ENCODE measurements around the gene SPG7. TPM values are rescaled to one million over a fixed set of nuclear protein-coding genes. Genes with fewer than 3 reads are reported as not detected.

SPG7 gene
- total and polyA plus RNA-seq, 2 of the 4 experiments (the other 2 are of a cell fraction), result 94.6 to 96.8 TPM

DNA sequence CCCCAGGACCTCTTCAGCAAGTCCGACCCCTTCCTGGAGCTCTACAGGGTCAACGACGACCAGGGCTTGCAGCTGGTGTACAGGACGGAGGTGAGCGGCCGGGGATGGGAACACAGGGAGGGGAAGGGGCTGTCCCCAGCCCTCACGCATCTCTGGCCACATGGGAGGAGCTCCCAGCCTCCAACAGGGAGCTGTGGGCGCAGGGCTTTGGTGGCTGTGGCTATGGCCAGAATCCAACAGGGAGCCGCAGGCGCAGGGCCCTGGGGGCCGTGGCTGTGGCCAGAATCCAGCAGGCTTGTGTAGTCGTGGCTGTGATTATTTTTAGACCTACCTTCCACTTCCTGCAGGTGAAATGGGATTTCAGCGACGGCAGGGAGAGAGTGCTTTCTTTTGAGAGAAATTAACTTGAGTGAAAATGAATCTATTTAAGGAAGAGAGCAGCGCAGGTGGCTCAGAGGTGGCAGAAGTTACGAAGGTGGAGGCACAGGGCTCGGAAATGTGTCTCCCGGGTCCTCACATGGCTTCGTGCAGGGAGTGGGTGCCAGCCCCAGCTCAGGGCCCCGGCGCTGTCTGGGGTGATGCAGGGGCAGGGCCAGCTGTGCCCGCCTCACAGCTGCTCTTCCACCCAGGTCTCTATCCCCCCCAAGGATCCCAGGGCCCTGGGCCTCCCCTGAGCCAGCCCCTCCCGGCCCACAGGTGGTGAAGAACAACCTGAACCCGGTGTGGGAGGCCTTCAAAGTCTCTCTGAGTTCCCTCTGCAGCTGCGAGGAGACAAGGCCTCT is 76.8 kb downstream of the SPG7 start:
- dilution Hi-C loops (cut with HindIII; ENCODE audit: low sequenced_read_pairs, unreplicated experiment) (no loop called here), intact Hi-C loops (cut with micrococcal nuclease) (no loop called here), in situ Hi-C loops (cut with MboI; ENCODE audit: low sequenced_read_pairs) (no loop called here)
- no TSS peak for BruUV-seq (replicated peaks)
- Histone ChIP-seq H3K23ac (ENCODE audit: low read depth, low read length) (no peak overlapping the region), H3K56ac (ENCODE audit: extremely low read depth, insufficient read depth, low read length) (no peak overlapping the region), H3K79me1 (ENCODE audit: low read depth in 1 of 2, low read length in 2 of 2) (peaks cover 0 to 13% of the 10 kb centered on the region in 2 experiments; a peak in 1 of 4 replicates), H3K9ac (ENCODE audit: low read depth, low read length) (no peak overlapping the region), H2BK15ac (ENCODE audit: low read depth, low read length) (no peak overlapping the region), H4K20me1 (ENCODE audit: insufficient read depth, low read length) (peaks cover 3% of the 10 kb centered on the region; the same call in 1 of the 2 replicates), H4K5ac (ENCODE audit: low read depth, low read length) (no peak overlapping the region), H2AK9ac (replicated peaks; ENCODE audit: low read depth, low read length, poor library complexity) (peak overlapping the region; percentile 48), H3K14ac (replicated peaks; ENCODE audit: low read depth, low read length) (no peak overlapping the region), H3K4me1 (ENCODE audit: control insufficient read depth, insufficient read depth, low read length) (peaks cover 17% of the 10 kb centered on the region), H3K4me3 (ENCODE audit: insufficient read depth, low read depth, low read length) (no peak overlapping the region), H3K36me3 (ENCODE audit: control insufficient read depth, insufficient read depth, low read length) (peaks cover 3% of the 10 kb centered on the region; the same call in 1 of the 2 replicates), H2AFZ (replicated peaks; ENCODE audit: low read length, poor library complexity) (no peak overlapping the region), H3K18ac (ENCODE audit: low read depth, low read length) (no peak overlapping the region), H3K4me2 (ENCODE audit: low read depth, low read length) (no peak overlapping the region), H4K8ac (ENCODE audit: low read depth in 2 of 2, low read length in 2 of 2) (no peak overlapping the region), H4K91ac (ENCODE audit: insufficient read depth, low read depth, low read length) (no peak overlapping the region; the same call in 1 of the 2 replicates), H2AK5ac (ENCODE audit: low read depth, low read length) (0 out of 2 replicates have a peak overlapping the region, but pooled peaks have one; percentile 18), H3K27ac (ENCODE audit: insufficient read depth, low read length) (no peak overlapping the region), H3K9me1 (ENCODE audit: insufficient read depth, low read length) (peaks cover 22% of the 10 kb centered on the region), H3K4ac (ENCODE audit: low read depth, low read length) (no peak overlapping the region), H3K27me3 (ENCODE audit: control insufficient read depth, insufficient read depth, low read length) (no peaks in the 10 kb centered on the region), H2BK120ac (ENCODE audit: low read depth, low read length) (no peak overlapping the region), H2BK5ac (ENCODE audit: low read depth, low read length, poor library complexity, severe bottlenecking) (no peak overlapping the region), H3K9me3 (ENCODE audit: control insufficient read depth, insufficient read depth, low read length) (no peaks in the 10 kb centered on the region), H2BK20ac (ENCODE audit: low read depth, low read length) (no peak overlapping the region)
- CTCF ChIA-PET, result interaction anchor here (0.9 kb wide), 1 partner anchor 12 kb away, joined by 4 read pairs; no protein-coding TSS in a partner anchor
- ATAC-seq (ENCODE audit: low read depth) (no peak), DNase-seq (no peak)
- POLR2A ChIA-PET (ENCODE audit: unreplicated experiment), result no interaction called here
- WGBS, 2 experiments (ENCODE audit: extremely low coverage in 2 of 2, insufficient read length in 1 of 2), result 97% methylated on average over 12 of the region's 25 CpGs; no CpG with 5 or more reads in 1 of the 2 experiments
- TF ChIP-seq SMC3 (IDR thresholded peaks at IDR 0.05; ENCODE audit: low read depth, low read length), result no peak
- TF ChIP-seq, protein P1, sequence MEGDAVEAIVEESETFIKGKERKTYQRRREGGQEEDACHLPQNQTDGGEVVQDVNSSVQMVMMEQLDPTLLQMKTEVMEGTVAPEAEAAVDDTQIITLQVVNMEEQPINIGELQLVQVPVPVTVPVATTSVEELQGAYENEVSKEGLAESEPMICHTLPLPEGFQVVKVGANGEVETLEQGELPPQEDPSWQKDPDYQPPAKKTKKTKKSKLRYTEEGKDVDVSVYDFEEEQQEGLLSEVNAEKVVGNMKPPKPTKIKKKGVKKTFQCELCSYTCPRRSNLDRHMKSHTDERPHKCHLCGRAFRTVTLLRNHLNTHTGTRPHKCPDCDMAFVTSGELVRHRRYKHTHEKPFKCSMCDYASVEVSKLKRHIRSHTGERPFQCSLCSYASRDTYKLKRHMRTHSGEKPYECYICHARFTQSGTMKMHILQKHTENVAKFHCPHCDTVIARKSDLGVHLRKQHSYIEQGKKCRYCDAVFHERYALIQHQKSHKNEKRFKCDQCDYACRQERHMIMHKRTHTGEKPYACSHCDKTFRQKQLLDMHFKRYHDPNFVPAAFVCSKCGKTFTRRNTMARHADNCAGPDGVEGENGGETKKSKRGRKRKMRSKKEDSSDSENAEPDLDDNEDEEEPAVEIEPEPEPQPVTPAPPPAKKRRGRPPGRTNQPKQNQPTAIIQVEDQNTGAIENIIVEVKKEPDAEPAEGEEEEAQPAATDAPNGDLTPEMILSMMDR (conservative IDR thresholded peaks at IDR 0.05; ENCODE audit: low read depth, low read length), result no peak
- TF ChIP-seq POLR2A (IDR thresholded peaks at IDR 0.05; ENCODE audit: low read depth, low read length), result no peak
- no peak for TF ChIP-seq MAFK (IDR thresholded peaks at IDR 0.05; ENCODE audit: low read depth, low read length)
- TF ChIP-seq FOS (IDR thresholded peaks at IDR 0.05; ENCODE audit: low read depth, low read length), result no peak
- no peak for TF ChIP-seq MAZ (IDR thresholded peaks at IDR 0.05; ENCODE audit: borderline replicate concordance, low read depth, low read length)
- no peak for TF ChIP-seq CHD1 (IDR thresholded peaks at IDR 0.05; ENCODE audit: low read depth, low read length)
- TF ChIP-seq CEBPB (IDR thresholded peaks at IDR 0.05; ENCODE audit: low read depth, low read length), result no peak
- no peak for TF ChIP-seq BHLHE40 (IDR thresholded peaks at IDR 0.05; ENCODE audit: low read depth, low read length)
- TF ChIP-seq, protein P2, sequence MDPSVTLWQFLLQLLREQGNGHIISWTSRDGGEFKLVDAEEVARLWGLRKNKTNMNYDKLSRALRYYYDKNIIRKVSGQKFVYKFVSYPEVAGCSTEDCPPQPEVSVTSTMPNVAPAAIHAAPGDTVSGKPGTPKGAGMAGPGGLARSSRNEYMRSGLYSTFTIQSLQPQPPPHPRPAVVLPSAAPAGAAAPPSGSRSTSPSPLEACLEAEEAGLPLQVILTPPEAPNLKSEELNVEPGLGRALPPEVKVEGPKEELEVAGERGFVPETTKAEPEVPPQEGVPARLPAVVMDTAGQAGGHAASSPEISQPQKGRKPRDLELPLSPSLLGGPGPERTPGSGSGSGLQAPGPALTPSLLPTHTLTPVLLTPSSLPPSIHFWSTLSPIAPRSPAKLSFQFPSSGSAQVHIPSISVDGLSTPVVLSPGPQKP (IDR thresholded peaks at IDR 0.05; ENCODE audit: borderline replicate concordance, low read depth, low read length), result no peak
- TF ChIP-seq RCOR1 (IDR thresholded peaks at IDR 0.05; ENCODE audit: insufficient replicate concordance, low read length), result no peak
- TF ChIP-seq RAD21 (IDR thresholded peaks at IDR 0.05; ENCODE audit: low read length), result no peak
- TF ChIP-seq MXI1 (IDR thresholded peaks at IDR 0.05; ENCODE audit: borderline replicate concordance, low read depth, low read length), result no peak
- TF ChIP-seq RFX5 (IDR thresholded peaks at IDR 0.05; ENCODE audit: low read depth, low read length), result no peak
- no peak for TF ChIP-seq NFE2L2 (IDR thresholded peaks at IDR 0.05; ENCODE audit: low read depth, low read length)

Measured in IMR-90 (cell line).